EH (cell line): ENCODE data around the gene EXD2.
"Not testable (repeated sequence)": the region's sequence is repeated elsewhere in the genome, so short reads cannot be mapped to it uniquely, and the experiment has no call there.

Source experiments
- DNase-seq: peaks from one replicate; pipeline ENCODE4 v3.0.0-alpha.2; 2015; ENCODE audit warnings: low read depth

Gene EXD2

DNA sequence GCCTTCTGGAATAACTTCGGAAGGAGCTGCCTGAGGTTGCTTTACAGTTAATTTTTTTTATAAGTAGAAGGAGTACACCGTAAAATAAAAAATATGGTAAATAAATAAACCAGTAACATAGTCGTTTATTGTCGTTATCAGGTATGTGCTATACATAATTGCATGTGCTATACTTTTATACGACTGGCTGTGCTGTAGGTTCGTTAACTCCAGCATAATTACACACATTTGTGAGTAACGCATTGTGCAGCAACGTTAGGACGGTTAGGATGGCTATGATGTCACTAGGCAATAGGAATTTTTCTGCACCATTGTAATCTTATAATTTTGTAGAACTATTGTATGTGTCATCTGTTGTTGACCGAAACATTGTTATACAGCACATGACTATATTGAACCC is 8.5 kb downstream of the EXD2 start:
- no peak for DNase-seq

DNA sequence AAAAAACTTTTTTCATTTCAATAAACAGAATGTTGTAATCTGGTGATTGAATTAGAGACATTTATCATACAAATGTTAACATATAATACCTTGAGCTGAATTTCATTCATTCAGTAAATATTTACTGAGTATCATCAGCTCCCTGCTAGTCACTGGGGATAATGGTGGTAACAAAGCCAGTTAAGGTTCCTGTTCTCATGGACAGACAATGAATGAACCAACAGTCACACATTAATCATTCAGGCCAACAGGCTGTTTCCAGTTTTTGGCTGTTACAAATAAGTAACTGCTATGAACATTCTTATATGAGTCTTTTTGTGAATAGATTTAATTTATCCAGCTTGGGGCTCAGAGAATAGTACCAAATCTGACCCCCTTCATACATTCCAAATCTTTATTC is 13.5 kb downstream of the EXD2 start:
- DNase-seq: no peak

DNA sequence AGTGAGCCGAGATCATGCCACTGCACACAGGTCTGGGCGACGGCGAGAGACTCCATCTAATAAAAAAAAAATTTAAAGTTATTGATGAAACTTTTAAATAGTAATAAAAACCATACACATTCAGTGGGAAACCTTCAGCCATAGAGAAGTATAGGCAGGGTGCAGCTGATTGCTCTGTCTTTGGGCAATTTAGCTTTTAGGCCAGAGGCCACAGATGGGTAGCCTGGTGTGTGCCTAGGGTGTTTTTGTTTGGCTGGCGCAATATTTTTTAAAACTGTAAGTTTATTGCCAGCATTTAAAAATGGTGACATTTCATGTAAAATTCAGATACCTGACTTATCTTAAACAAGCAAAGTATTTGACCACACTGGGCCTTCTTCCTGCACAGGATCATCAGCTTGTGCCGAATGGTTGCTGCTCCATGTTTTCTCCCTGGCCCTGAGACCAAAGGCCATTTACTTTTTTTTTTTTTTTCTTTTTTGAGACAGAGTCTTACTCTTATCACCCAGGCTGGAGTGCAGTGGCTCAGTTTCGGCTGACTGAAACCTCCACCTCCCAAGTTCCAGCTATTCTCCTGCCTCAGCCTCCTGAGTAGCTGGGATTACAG is 16.2 kb downstream of the EXD2 start:
- no peak for DNase-seq

DNA sequence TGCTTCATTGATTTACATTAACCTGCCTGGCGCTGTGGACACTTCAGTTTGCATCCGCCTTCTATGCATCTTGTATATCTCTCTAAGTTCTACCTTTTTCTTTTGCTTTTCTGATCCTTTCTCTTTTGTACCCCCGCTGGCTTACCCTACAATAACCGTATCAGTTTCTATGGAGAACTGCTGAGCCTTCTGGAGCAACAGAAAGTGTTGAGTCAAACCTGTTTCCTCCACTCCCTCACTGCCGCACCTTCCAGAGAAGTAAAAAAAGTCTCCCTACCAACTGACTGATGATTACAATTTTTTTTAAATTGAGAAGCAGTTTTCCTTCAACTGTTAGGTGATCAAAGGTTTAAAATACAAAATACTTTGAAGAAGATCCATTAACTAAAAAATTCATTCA is 17.4 kb downstream of the EXD2 start:
- DNase-seq: no peak

DNA sequence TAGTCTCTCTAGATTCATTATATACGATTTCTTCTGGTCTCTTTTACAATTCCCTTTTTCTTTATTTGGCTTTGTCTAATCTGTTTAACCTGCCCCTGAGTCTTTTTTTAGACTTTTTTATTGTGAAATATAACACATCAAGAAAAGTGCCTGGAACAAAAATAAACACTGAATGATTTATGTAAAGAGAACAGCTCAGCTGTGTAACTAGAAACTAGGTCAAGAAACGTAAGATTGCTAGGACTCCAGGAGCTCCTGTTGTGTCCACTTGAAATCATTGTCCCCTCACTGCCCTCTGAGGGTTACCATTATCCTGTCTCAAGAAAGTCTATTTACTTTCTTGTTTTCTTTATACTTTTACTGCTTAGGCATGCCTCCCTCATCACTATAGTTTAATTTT is 23.1 kb downstream of the EXD2 start:
- no peak for DNase-seq

DNA sequence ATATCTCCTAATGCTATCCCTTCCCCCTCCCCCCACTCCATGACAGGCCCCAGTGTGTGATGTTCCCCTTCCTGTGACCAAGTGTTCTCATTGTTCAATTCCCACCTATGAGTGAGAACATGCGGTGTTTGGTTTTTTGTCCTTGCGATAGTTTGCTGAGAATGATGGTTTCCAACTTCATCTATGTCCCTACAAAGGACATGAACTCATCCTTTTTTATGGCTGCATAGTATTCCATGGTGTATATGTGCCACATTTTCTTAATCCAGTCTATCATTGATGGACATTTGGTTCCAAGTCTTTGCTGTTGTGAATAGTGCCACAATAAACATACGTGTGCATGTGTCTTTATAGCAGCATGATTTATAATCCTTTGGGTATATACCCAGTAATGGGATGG is 26.4 kb downstream of the EXD2 start:
- not testable (repeated sequence) for DNase-seq

DNA sequence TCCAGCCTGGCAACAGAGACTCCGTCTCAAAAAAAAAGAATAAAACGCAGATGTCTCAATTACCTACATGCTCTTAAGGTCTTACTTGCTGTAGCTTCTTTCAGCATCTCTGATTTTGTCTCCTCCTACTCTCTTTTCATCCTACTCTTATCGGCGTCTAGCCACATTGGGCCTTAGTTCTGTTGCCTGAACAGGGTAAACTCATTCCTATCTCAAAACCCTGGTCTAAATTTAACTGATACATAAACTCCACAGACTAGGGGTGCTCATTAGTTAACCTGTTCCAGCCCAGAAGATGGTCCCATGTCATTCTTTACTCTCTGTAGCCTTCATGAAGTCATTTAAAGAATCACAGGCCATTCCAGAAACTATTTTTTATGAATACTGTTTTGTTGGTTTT is 33.6 kb downstream of the EXD2 start:
- no peak for DNase-seq

DNA sequence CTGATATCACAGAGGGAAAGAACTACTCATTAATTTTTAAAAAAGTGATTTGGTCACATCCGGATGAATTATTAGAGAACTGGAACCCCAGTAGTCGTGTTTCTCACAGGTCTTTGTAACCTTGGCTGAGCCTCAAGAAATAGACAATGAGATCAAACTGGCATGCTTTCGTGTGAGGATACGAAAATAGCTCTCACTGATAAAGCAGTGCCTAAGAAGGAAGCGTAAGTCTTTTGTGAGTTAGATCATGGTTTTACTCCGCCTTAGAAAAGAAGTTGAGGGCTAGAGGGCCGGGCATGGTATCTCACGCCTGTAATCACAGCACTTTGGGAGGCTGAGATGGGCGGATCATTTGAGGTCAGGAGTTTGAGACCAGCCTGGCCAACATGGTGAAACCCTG is 34.9 kb downstream of the EXD2 start:
- DNase-seq: no peak

DNA sequence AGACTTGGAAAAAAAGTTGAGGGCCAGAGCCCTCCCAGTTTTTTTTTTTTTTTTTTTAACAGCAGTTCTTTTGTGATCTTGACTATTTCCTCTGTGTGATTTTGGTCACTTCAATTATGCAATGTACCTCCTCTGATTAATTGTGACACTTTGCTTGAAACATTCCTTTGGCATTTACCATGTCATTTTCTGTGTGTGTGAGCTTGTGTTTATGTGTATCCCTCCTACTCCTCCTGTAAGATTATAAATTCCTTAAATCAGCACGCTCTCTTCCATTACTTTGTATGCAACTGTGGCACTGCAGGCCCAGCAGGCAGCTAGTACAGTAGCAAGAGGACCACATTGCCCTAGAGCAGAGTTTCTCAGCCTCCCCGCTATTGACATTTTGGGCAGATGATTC is 35.4 kb downstream of the EXD2 start:
- peak; percentile 50 for DNase-seq

DNA sequence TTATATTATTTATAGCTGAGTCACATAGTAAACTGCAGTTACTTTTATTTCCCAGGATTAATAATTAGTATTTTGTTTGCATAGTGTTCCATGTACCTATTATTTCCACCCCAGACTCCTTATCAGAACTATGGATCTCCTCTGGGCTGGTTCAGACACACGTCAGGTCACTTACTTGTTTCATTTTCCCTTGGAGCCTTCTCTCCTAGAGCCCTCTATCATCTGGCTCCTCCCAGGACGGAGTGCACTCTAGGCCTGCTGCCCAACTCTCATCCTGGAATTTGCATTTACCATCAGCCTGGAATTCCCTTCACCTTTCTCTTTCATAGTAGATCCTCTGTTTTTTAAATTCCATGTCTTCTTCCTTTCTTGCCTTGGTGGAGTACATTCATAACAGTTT is 40.2 kb downstream of the EXD2 start:
- DNase-seq: no peak

DNA sequence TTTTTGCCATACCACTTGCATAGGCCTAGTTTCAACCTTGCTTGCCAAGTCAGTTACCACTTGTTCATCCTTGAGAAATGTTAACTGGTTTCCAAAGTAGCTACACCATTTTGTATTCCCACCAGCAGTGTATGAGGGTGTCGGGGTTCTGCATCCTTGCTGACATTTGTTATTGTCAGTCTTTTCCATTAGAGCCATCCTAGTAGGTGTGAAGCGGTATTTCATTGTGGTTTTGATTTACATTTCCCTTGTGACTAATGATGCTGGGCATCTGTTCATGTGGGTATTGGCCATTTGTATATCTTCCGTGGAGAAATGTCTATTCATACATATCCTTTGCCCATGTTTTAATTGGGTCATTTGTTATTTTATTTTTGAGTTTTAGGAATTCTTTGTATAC is 41.1 kb downstream of the EXD2 start:
- no peak for DNase-seq

DNA sequence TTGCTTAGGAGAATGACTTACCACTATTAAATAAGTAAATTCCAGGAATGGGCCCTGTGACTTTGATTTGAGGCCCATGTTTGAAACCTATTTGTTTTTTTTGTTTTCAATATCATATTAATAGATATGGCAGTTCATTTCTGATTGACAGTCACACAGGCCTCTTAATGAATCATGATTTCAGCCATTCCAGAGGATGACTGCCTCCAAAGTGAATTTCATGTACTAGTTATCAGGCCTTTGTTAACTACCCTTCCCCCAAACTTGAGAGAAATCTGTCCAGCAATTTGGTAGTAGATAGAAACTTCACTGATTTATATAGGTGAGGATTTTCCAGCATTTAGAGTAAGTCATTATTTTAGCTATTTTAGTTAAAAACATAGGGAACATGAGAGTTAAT is 42.8 kb downstream of the EXD2 start:
- DNase-seq: no peak

DNA sequence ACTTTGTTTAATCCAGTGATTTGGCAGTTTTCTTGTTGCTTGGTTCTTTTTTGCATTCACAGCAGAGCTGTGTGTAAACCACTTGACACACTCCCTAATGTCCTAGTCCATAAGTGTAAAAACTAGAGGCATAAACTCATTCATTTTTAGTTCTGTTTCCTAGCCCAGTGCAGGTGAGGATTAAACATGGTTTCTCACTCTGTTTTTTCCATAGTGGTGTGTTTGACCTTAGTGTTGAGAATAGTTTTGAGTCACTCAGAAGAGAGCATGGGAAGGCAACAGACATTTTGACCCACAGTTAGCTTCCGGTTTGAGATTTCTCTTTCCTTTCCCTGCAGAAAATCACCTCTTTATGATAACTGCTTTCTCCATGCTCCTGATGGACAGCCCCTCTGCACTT is 44.4 kb downstream of the EXD2 start:
- DNase-seq: no peak

DNA sequence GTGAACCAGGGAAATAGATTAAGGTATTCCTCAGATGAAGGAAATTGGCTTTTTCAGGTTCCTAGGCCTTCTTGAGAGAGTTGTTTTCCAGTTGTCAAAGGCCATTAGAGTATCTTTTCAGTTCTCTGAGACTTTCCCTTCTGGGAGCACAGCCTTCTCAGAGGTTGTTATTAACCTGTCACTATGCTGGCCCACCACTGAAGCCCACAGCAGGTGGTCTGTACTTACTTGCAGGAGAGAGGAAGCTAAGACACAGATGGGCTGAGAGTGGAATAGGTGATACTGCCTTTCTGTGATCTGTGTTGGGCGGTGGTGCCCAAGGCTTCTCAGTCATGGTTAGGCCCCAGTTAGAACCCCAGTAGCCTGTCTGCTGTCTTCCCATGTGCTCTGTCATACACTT is 45.8 kb downstream of the EXD2 start:
- DNase-seq: no peak

DNA sequence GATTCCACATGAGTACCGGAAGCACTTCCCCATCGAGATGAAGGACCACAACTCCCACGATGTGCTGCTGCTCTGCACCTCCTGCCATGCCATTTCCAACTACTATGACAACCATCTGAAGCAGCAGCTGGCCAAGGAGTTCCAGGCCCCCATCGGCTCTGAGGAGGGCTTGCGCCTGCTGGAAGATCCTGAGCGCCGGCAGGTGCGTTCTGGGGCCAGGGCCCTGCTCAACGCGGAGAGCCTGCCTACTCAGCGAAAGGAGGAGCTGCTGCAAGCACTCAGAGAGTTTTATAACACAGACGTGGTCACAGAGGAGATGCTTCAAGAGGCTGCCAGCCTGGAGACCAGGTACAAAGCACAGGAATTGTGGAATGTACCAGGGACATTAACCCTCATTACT is 46.3 kb downstream of the EXD2 start:
- DNase-seq: no peak

DNA sequence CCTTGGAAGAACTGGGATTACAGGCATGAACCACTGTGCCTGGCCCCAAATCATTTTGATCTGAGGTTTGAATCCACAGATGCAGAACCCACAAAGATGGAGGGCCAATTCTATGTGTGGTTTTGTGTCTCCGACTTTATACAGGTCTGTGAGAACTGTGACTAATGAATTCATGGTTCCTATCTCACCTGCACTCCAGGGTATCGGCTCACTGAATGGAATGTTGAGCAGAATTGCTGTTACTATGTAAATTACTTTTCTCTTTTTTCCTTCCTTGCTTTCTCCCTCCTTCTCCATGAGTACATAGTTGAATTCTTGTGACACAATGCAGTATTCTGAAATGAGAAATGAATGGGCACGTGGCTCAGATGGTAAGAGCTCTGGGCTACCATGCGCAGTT is 47.6 kb downstream of the EXD2 start:
- no peak for DNase-seq

DNA sequence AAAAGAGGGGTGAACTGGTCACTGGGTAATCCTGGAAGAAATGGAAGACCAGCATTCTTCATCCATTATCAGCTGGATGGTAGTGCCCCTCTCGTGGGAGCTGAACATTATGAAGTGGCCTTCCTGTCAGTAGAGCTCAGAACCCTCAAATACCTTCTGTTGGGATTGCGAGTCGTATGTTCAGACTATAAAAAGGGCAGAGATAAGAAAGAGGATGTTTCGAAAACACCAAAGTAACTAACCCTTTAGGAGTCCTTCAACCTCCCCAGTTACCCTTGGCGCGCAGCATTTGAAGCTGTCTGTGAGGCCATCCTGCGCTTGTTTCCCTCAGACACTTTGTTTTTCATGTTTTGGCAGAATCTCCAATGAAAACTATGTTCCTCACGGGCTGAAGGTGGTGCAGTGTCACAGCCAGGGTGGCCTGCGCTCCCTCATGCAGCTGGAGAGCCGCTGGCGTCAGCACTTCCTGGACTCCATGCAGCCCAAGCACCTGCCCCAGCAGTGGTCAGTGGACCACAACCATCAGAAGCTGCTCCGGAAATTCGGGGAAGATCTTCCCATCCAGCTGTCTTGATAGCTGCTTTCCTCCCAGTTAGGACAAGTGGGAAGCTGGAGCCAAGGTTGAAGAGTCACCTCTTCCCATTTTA is 49.4 kb downstream of the EXD2 start:
- DNase-seq: no peak

DNA sequence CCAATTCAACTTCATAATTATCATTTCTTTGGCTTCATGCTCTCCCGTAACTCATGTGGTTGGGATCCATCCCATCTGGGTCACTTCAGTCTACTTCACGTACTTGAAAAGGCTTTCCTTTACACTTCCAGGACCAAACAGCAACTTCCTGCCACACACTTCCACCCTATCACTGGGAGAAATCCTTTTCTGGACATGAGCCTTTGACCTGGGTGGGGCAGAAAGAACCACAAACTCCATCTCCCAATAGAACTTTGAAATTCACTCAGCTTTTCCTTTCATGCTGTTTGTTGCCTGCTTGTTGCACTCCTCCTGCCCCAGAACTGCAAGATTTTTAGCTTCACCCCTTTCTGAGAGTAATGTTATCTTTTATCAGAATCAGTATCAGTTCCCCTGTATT is 50.3 kb downstream of the EXD2 start:
- DNase-seq: no peak

DNA sequence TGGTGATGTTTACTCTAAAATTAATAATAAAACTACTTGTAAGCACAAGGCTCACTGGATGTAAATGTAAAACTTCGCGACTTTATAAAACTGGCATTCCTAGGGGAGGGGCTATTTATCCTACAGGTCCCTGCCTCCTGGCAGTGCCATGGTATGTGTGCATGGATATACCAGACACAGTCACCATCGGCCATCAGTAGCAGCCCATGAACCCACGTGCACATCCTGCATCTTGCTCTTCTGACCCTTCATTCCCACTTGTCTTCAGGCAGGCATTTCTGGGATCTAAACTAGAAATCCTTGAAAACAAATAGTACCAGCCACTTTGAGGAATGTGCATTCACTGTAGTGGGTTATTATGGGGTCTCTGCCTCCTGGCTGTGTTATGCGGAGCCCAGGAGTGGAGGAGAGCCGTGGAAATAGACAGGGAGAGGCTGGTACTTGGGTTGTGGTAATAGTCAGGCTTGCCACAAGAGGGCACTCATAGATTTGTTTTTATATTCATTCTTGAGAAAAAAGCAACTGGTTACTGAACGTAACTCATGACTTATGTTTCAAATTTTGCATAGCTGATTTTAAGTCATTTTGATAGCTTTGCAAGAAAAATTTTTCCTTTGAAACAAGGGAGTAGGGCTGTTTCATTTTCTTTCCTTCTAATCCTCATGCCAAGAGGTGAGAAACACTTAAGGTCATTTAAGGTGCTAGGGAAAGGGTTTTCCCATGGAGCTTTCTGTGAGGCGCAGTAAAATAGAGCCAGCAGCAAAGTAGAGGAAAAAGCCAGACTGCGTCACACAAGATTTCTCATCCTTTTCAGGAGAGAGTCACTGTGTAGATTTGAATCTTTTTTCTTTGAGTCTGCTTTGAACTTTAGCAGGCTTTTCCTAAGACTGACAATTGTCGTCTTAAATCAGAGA is 51.3 kb downstream of the EXD2 start:
- peak; percentile 78 for DNase-seq

DNA sequence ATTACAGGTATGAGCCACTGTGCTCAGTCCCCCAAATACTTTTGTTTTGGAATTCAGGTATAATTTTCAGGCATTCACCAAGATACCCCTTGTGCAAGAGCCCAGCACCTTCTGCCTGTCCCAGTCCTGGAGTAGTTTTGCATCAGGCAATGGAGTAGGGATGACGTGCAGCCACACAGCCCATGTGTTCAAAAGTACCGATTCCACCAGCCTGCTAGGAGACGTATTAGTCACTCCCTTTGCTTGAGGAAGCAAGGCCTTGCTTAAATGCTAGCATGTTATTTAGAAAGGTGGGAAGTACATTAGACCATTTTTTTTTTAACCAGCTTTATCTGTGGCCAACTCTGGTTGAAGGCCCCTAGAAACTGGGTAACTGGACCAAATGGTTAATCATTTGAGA is 53.6 kb downstream of the EXD2 start:
- no peak for DNase-seq

DNA sequence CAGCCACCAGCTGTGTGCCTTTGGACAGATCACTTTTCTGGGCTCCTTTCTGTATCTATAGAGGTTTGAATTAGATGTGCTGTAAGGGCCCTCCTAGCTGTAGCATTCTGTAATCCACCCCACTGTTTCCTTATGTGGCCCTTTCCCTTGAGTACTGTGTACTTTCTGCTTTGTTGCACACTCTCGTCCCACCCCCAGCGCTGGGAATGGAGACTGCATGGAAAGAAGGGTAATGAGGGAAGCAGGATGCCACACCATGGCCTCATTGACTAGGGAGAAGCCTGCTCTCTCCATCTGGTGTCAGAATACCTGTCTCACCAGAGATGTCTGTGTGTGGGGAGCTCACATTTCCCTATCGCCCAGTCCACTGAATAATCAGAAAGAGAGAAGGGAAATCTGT is 55.0 kb downstream of the EXD2 start:
- DNase-seq: no peak

DNA sequence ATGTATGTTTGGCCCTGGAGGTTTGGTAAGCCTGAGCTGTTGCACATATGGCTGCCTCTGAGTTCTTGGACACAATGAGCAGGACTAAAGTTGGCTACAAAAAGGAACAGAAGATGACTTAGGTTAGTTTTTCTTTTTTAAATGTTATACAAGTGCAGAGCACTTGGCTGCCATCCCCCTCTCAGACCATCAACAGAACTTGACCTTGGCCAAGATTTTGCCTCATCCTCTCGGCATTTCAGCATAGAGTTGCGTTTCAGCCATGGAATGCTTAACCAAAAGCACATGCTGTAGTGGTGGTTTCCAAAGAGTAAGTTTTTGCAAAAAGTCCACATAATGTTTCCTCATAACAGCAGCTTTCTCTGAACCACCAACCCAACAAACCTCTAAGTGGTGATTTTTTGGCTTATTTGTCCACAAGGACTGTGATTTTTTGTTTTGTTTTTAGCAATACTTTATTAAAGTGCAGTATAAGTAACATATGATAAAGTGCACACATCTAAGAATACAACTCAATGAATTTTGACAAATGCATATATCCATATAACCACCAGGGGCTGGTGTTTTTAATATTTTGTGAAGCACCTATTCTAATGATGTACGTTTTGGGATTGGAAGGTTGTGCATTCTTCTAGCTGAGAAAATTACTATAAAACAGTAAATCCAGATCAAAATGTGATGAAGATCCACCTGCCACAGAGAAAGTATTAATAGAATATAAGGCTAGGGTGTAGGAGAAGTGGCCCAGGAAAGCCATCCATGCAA is 56.6 kb downstream of the EXD2 start:
- peak; percentile 87 for DNase-seq

DNA sequence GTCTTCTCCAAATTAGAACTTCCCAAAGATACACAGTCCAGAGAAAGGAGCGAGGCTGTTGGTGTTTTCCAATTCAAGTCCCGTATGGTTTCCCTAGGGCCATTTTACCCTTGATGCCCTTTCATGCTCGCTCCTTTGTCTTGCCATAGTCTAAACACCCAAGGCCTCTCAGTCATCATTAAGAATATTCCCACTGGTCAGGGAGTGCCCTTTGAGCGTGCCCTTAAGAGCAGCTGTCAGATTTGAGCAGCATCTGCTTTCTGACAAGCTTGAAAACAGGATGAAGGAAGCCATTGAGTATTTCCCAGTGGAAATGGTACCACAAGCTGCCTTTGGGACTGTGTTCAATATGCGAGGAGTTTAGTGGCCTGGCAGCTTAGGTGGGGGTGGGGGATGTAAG is 58.3 kb downstream of the EXD2 start:
- DNase-seq: no peak
